Cerebellar nuclear complex (tissue), 1 donor: ENCODE measurements around the gene ASTN2.
"Not testable (repeated sequence)": the region's sequence is repeated elsewhere in the genome, so short reads cannot be mapped to it uniquely, and the experiment has no call there.

Source experiments
- DNase-seq, 2 experiments: peaks; one replicate each; lab custom pipeline; 2025; lab: John Stamatoyannopoulos, UW

Gene ASTN2

GRCh38 chr9:116873937-116874914 is 540.6 kb downstream of the ASTN2 start:
- DNase-seq: no peak

GRCh38 chr9:116873491-116873890 is 541.4 kb downstream of the ASTN2 start:
- DNase-seq: no peak

GRCh38 chr9:116870566-116870965 is 544.3 kb downstream of the ASTN2 start:
- DNase-seq: no peak

- no peak for DNase-seq
Measured at GRCh38 chr9:116868201-116868600, 546.7 kb downstream of the ASTN2 start.

GRCh38 chr9:116861321-116861720 is 553.5 kb downstream of the ASTN2 start:
- no peak for DNase-seq

GRCh38 chr9:116860509-116861120 is 554.2 kb downstream of the ASTN2 start:
- peak in 1 of 2 experiments; percentile 31 for DNase-seq

- no peak for DNase-seq
Measured at GRCh38 chr9:116859763-116860162, 555.1 kb downstream of the ASTN2 start.

GRCh38 chr9:116857321-116857720 is 557.5 kb downstream of the ASTN2 start:
- DNase-seq: no peak

- peak in 1 of 2 experiments; percentile 20 for DNase-seq
Measured at GRCh38 chr9:116855881-116856662, 558.8 kb downstream of the ASTN2 start.

- no peak for DNase-seq
Measured at GRCh38 chr9:116849721-116850120, 565.1 kb downstream of the ASTN2 start.

- DNase-seq: peak; percentile 37 to 74
Measured at GRCh38 chr9:116844621-116845020, 570.2 kb downstream of the ASTN2 start.

GRCh38 chr9:116843863-116844620 is 570.8 kb downstream of the ASTN2 start:
- peak; percentile 79 to 97 for DNase-seq

GRCh38 chr9:116842658-116843057 is 572.2 kb downstream of the ASTN2 start:
- DNase-seq: no peak

GRCh38 chr9:116838468-116838867 is 576.4 kb downstream of the ASTN2 start:
- DNase-seq: not testable (repeated sequence)

GRCh38 chr9:116837018-116837989 is 577.6 kb downstream of the ASTN2 start:
- no peak for DNase-seq

- DNase-seq: not testable (repeated sequence)
Measured at GRCh38 chr9:116830321-116830720, 584.5 kb downstream of the ASTN2 start.

- no peak for DNase-seq
Measured at GRCh38 chr9:116821633-116822229, 593.1 kb downstream of the ASTN2 start.

- no peak for DNase-seq
Measured at GRCh38 chr9:116819116-116819515, 595.7 kb downstream of the ASTN2 start.

- DNase-seq: no peak
Measured at GRCh38 chr9:116817762-116818161, 597.1 kb downstream of the ASTN2 start.

GRCh38 chr9:116816484-116816883 is 598.4 kb downstream of the ASTN2 start:
- no peak for DNase-seq
